ENCODE measurements around the gene RAC3. TPM values are rescaled to one million over a fixed set of nuclear protein-coding genes. Genes with fewer than 3 reads are reported as not detected.

Gene RAC3
- total and polyA plus RNA-seq, 4 donors = 0.63 to 6.3 (median 3.3) TPM

DNA sequence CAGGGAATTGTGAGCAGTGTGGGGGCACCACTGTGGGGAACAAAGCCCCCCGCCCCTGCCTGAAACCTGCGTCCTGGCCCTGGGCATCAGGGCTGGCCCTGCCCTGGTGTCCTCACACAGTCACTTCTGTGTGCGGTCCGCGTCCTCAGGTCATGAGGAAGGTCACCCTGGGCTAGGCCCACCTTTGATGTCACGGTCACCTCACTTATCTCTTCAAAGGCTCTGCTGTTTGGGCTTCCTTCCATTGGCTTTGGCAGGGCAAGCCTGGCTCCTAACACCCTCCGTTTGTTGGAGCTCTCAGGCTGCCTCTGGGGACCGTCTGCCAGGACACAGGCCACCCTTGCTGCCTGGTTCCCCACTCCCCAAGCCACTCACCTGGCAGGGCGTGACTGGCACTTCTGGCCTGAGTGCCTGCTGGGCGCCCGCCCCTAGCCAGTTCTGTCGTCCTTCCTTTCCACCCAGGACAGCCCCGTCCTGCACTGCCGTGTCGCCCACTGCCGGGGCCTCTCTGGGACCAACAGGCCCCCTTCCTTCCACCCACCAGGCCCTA lies 17.6 kb upstream of the RAC3 start:
- no peak for DNase-seq (ENCODE audit: low spot score)
- Histone ChIP-seq H3K4me1 (ENCODE audit: control insufficient read depth in 4 of 4, insufficient read depth in 4 of 4, low read length in 3 of 4) (no peaks in the 10 kb centered on the region), H3K36me3 (ENCODE audit: control insufficient read depth in 4 of 4, insufficient read depth in 3 of 4, low read depth in 1 of 4, low read length in 3 of 4) (peaks cover 0 to 9% (median 3%) of the 10 kb centered on the region in 4 donors), H3K9me3 (ENCODE audit: control insufficient read depth in 4 of 4, low read length in 3 of 4) (no peaks in the 10 kb centered on the region), H3K27ac (ENCODE audit: low read depth in 1 of 2, low read length in 2 of 2) (no peak overlapping the region), H3K9ac (ENCODE audit: low read depth in 1 of 2, low read length in 2 of 2) (no peak overlapping the region), H3K27me3 (ENCODE audit: control insufficient read depth in 4 of 4, insufficient read depth in 4 of 4, low read length in 3 of 4) (no peaks in the 10 kb centered on the region), H3K4me3 (ENCODE audit: low read depth in 1 of 3, low read length in 3 of 3) (no peak overlapping the region)
- 83% methylated on average over 16 of the region's 16 CpGs for WGBS
- TF ChIP-seq GABPA (IDR thresholded peaks at IDR 0.05 in 1 of 2, conservative IDR thresholded peaks at IDR 0.05 in 1 of 2) (no peak), RXRA (IDR thresholded peaks at IDR 0.05) (no peak), RAD21 (IDR thresholded peaks at IDR 0.05) (no peak), YY1 (IDR thresholded peaks at IDR 0.05) (no peak), SP1 (IDR thresholded peaks at IDR 0.05) (no peak), HNF4A (conservative IDR thresholded peaks at IDR 0.05) (no peak), FOXA1 (IDR thresholded peaks at IDR 0.05) (no peak), FOXA2 (IDR thresholded peaks at IDR 0.05) (no peak)

DNA sequence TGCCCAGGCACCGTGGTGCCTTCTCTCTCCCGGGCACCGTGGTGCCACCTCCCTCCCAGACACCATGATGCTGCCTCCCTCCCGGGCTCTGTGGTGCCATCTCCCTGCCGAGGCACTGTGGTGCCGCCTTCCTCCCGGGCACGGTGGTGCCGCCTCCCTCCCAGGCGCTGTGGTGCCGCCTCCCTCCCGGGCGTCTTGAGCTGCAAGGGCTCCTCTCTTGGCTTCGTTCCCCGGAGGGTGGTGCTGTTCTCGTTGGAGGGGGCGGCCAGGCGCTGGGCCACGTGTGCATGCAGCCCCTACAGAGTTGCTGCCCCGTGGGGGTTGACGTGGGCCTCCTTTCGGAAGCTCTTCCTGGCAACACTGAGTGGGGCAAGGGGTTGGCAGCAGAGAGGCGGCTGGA lies 17.0 kb upstream of the RAC3 start:
- Histone ChIP-seq H3K27me3 (ENCODE audit: control insufficient read depth in 4 of 4, insufficient read depth in 4 of 4, low read length in 3 of 4) (no peaks in the 10 kb centered on the region), H3K4me1 (ENCODE audit: control insufficient read depth in 4 of 4, insufficient read depth in 4 of 4, low read length in 3 of 4) (peaks cover 0 to 5% (median 0%) of the 10 kb centered on the region in 4 donors), H3K27ac (ENCODE audit: low read depth in 1 of 2, low read length in 2 of 2) (no peak overlapping the region), H3K4me3 (ENCODE audit: low read depth in 1 of 3, low read length in 3 of 3) (no peak overlapping the region), H3K9me3 (ENCODE audit: control insufficient read depth in 4 of 4, low read length in 3 of 4) (no peaks in the 10 kb centered on the region), H3K9ac (ENCODE audit: low read depth in 1 of 2, low read length in 2 of 2) (no peak overlapping the region), H3K36me3 (ENCODE audit: control insufficient read depth in 4 of 4, insufficient read depth in 3 of 4, low read depth in 1 of 4, low read length in 3 of 4) (peaks cover 0 to 7% (median 3%) of the 10 kb centered on the region in 4 donors)
- 76% methylated on average over 23 of the region's 23 CpGs for WGBS
- TF ChIP-seq RXRA (IDR thresholded peaks at IDR 0.05) = no peak
- no peak for TF ChIP-seq JUND (IDR thresholded peaks at IDR 0.05)
- TF ChIP-seq, protein P1, sequence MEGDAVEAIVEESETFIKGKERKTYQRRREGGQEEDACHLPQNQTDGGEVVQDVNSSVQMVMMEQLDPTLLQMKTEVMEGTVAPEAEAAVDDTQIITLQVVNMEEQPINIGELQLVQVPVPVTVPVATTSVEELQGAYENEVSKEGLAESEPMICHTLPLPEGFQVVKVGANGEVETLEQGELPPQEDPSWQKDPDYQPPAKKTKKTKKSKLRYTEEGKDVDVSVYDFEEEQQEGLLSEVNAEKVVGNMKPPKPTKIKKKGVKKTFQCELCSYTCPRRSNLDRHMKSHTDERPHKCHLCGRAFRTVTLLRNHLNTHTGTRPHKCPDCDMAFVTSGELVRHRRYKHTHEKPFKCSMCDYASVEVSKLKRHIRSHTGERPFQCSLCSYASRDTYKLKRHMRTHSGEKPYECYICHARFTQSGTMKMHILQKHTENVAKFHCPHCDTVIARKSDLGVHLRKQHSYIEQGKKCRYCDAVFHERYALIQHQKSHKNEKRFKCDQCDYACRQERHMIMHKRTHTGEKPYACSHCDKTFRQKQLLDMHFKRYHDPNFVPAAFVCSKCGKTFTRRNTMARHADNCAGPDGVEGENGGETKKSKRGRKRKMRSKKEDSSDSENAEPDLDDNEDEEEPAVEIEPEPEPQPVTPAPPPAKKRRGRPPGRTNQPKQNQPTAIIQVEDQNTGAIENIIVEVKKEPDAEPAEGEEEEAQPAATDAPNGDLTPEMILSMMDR (IDR thresholded peaks at IDR 0.05; ENCODE audit: low read depth, low read length, missing input control) = no peak
- TF ChIP-seq HNF4A (conservative IDR thresholded peaks at IDR 0.05) = no peak
- no peak for TF ChIP-seq RAD21 (IDR thresholded peaks at IDR 0.05)
- TF ChIP-seq, protein P2, sequence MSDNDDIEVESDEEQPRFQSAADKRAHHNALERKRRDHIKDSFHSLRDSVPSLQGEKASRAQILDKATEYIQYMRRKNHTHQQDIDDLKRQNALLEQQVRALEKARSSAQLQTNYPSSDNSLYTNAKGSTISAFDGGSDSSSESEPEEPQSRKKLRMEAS (IDR thresholded peaks at IDR 0.05) = no peak
- no peak for TF ChIP-seq EGR1 (IDR thresholded peaks at IDR 0.05; ENCODE audit: low read depth in 2 of 2)
- TF ChIP-seq YY1 (IDR thresholded peaks at IDR 0.05) = no peak
- TF ChIP-seq HNF4G (IDR thresholded peaks at IDR 0.05) = no peak
- TF ChIP-seq, protein P3, sequence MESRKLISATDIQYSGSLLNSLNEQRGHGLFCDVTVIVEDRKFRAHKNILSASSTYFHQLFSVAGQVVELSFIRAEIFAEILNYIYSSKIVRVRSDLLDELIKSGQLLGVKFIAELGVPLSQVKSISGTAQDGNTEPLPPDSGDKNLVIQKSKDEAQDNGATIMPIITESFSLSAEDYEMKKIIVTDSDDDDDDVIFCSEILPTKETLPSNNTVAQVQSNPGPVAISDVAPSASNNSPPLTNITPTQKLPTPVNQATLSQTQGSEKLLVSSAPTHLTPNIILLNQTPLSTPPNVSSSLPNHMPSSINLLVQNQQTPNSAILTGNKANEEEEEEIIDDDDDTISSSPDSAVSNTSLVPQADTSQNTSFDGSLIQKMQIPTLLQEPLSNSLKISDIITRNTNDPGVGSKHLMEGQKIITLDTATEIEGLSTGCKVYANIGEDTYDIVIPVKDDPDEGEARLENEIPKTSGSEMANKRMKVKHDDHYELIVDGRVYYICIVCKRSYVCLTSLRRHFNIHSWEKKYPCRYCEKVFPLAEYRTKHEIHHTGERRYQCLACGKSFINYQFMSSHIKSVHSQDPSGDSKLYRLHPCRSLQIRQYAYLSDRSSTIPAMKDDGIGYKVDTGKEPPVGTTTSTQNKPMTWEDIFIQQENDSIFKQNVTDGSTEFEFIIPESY (IDR thresholded peaks at IDR 0.05) = no peak
- no peak for TF ChIP-seq FOXA2 (IDR thresholded peaks at IDR 0.05)
- TF ChIP-seq SP1 (IDR thresholded peaks at IDR 0.05) = no peak
- no peak for TF ChIP-seq FOXA1 (IDR thresholded peaks at IDR 0.05)
- TF ChIP-seq, protein P4, sequence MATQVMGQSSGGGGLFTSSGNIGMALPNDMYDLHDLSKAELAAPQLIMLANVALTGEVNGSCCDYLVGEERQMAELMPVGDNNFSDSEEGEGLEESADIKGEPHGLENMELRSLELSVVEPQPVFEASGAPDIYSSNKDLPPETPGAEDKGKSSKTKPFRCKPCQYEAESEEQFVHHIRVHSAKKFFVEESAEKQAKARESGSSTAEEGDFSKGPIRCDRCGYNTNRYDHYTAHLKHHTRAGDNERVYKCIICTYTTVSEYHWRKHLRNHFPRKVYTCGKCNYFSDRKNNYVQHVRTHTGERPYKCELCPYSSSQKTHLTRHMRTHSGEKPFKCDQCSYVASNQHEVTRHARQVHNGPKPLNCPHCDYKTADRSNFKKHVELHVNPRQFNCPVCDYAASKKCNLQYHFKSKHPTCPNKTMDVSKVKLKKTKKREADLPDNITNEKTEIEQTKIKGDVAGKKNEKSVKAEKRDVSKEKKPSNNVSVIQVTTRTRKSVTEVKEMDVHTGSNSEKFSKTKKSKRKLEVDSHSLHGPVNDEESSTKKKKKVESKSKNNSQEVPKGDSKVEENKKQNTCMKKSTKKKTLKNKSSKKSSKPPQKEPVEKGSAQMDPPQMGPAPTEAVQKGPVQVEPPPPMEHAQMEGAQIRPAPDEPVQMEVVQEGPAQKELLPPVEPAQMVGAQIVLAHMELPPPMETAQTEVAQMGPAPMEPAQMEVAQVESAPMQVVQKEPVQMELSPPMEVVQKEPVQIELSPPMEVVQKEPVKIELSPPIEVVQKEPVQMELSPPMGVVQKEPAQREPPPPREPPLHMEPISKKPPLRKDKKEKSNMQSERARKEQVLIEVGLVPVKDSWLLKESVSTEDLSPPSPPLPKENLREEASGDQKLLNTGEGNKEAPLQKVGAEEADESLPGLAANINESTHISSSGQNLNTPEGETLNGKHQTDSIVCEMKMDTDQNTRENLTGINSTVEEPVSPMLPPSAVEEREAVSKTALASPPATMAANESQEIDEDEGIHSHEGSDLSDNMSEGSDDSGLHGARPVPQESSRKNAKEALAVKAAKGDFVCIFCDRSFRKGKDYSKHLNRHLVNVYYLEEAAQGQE (IDR thresholded peaks at IDR 0.05) = no peak
- TF ChIP-seq TAF1 (conservative IDR thresholded peaks at IDR 0.05) = no peak
- no peak for TF ChIP-seq GABPA (IDR thresholded peaks at IDR 0.05 in 1 of 2, conservative IDR thresholded peaks at IDR 0.05 in 1 of 2)
- TF ChIP-seq, protein P5, sequence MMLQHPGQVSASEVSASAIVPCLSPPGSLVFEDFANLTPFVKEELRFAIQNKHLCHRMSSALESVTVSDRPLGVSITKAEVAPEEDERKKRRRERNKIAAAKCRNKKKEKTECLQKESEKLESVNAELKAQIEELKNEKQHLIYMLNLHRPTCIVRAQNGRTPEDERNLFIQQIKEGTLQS (IDR thresholded peaks at IDR 0.05) = no peak
- TF ChIP-seq NR2F2 (IDR thresholded peaks at IDR 0.05) = no peak
- no peak for DNase-seq (ENCODE audit: low spot score)

All from liver (tissue), 9 donors.